Hepatocyte (in vitro differentiated cells): ENCODE measurements around the gene RIMS4.

Source experiments
- EZH2 ChIP-seq: fragments of 200-600 bp; sonication (generic); IDR thresholded peaks from 2 replicates; pipeline ENCODE4 v1.6.1; 2016; ENCODE audit warnings: antibody characterized with exemption, mild to moderate bottlenecking, borderline replicate concordance
- TF ChIP-seq, protein P1 (sequence below): fragments of 200-600 bp; sonication (generic); IDR thresholded peaks from 2 replicates; pipeline ENCODE4 v1.5.1; 2016; ENCODE audit warnings: antibody characterized with exemption, mild to moderate bottlenecking; ENCODE audit not compliant: poor library complexity

DNA sequence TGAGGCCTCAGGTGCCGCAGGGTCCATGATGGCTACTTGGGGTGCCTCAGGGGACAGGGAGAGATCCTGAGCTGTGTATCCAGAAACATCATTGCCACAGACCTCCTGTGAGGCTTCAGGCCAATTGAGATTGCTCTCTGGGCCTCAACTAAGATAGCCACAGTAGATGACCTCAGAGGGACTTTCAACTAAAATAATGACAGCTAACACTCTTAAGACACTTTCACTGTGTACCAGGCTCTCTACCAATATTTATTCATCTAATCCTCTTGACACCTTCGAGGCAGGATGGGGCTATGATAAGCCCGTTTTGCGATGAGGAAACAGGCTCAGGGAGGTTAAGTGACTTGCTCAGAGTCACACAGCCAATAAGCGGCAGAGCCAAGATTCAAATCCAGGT, 10.7 kb downstream of the RIMS4 start:
- TF ChIP-seq, protein P1, sequence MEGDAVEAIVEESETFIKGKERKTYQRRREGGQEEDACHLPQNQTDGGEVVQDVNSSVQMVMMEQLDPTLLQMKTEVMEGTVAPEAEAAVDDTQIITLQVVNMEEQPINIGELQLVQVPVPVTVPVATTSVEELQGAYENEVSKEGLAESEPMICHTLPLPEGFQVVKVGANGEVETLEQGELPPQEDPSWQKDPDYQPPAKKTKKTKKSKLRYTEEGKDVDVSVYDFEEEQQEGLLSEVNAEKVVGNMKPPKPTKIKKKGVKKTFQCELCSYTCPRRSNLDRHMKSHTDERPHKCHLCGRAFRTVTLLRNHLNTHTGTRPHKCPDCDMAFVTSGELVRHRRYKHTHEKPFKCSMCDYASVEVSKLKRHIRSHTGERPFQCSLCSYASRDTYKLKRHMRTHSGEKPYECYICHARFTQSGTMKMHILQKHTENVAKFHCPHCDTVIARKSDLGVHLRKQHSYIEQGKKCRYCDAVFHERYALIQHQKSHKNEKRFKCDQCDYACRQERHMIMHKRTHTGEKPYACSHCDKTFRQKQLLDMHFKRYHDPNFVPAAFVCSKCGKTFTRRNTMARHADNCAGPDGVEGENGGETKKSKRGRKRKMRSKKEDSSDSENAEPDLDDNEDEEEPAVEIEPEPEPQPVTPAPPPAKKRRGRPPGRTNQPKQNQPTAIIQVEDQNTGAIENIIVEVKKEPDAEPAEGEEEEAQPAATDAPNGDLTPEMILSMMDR, result no peak
- TF ChIP-seq EZH2, result no peak
